GM19372 (cell line): ENCODE data around the gene ALDH1A2.
"Not testable (repeated sequence)": the region's sequence is repeated elsewhere in the genome, so short reads cannot be mapped to it uniquely, and the experiment has no call there.

Experiments used
- ATAC-seq: cut with Tn5 transposase; IDR thresholded peaks from one replicate; pipeline ENCODE4 v1.9.1; 2021; ENCODE audit warnings: mild to moderate bottlenecking, low read depth, moderate library complexity; ENCODE audit not compliant: unreplicated experiment

ALDH1A2 gene

GRCh38 chr15:58002338-58003126 lies 63.0 kb downstream of the ALDH1A2 start:
- no peak for ATAC-seq

DNA sequence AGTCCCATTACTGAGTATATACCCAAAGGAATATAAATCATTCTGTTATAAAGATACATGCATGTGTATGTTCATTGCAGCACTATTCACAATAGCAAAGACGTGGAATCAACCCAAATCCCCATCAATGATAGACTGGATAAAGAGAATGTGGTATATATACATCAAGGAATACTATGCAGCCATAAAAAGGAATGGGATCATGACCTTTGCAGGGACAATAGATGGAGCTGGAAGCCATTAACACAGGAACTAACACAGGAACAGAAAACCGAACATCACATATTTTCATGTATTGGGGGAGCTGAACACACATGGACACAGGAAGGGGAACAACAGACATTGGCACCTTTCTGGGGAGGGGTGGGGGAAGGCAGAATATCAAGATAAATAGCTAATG lies 65.8 kb downstream of the ALDH1A2 start:
- not testable (repeated sequence) for ATAC-seq

DNA sequence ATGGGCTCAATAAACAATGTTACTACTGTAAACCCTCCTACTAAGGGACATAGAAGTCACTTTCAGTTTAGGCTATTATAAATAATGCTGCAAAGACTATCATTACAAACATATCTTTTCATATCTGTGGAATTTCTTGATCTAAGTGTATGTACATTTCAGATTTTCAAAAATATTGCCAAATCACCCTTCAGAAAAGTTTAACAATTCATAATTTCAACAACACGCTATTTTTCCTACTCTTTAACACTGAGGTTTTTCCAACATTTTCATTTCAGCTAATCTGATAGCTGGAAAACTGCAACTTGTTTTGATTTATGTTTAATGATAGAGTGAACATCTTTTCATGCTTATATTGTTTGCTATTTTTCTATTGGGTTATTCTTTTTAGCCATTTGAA lies 69.0 kb downstream of the ALDH1A2 start:
- no peak for ATAC-seq

- no peak for ATAC-seq
These were observed 71.1 kb downstream of the ALDH1A2 start for GRCh38 chr15:57994221-57995049.

DNA sequence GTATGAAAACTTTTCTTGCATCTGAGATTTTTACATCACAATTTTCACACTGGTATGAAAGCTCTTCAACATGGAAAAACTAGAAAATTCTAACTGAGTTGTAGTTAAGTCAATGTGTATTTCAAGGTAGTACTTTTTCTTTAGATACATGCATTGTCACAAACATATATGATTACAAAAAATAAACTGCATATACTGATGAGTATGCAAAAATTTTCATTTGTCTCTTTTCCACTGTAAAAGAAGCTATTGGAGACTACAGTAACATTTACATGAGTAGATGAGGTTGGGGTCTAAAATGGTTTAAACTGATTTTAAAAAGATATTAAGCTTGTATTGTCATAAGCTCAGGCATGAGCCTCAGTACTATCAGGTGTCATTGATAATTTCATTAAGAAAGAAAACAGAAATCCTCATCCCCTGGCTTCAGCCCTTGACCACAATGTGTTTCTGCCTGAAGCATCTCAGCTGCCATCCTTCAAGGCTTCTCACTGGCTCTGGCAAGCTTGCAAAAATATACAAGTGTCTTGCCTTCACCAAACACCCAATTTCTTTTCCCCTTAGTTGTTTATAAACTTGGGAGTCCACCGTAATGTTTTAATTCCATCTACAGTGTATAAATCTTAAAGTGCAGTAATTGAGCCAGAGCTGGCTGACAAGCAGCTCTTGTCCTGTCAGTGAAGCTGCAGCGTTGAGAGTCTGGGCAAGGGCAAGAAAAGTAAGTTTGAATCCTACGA lies 71.9 kb downstream of the ALDH1A2 start:
- no peak for ATAC-seq

DNA sequence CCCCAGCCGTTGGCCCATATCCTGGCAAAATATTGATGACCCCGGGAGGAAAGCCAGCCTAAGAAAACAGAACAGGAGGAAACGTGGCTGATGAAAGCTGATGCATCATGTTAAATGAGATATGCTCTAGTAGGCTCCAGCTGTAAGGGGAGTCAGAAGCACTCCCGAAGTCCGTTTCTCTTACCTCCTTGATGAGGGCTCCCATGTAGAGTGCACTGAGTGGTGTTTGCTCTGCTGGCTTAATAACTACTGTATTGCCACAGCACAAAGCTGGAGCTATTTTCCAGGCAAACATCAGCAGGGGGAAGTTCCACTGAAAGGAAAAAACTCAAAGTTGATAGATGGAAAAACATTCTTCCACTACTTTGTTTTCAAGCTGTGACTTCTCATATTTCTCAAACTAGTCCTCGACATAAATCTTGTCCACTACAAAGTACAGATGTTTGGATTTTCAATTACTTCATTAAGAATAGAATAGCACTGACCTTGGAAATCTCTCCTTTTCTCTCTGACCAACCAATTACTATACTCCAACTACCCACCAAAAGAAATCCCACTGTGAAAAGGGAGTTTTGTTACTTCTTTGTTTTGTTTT lies 72.7 kb downstream of the ALDH1A2 start:
- ATAC-seq: no peak

GRCh38 chr15:57973534-57973933 lies 92.0 kb downstream of the ALDH1A2 start:
- no peak for ATAC-seq

DNA sequence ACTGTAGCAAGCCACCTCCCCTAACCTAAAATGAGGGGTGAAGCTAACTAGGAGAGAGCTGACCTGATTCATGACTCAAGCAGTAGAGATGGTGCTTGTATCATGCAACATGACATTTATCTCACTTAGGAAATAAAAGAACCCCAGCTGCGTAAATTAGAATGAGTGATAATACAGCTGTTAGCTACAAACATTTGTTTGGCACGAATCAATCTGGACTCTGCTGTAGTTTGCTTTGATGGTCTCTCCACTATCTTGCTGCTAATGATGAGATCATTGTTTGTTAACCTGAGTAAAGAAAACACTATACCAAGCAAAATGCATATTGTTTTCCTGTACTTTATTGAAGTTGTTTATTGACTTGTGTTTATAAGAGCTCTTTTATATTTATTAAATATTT lies 92.6 kb downstream of the ALDH1A2 start:
- ATAC-seq: no peak

DNA sequence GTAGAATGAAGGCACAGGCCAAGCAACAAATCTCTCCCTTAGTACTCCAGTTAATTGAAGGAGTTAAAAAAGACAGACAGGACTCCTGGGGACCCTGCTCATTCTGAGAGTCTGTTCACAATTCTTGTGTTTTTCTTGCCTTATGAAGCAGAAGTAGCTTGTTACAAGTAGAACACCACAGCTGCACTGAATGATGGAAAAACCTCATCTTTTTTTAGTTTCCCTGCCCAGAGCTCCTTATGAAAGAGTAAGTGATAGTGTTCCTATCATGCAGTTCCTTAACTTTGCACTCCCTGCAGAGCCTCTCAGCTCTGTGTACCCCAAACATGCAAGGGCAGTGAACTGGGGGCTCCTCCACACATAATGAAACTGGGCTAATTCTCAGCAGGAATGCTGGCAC lies 95.5 kb downstream of the ALDH1A2 start:
- ATAC-seq: no peak

GRCh38 chr15:57969355-57969754 lies 96.2 kb downstream of the ALDH1A2 start:
- no peak for ATAC-seq

DNA sequence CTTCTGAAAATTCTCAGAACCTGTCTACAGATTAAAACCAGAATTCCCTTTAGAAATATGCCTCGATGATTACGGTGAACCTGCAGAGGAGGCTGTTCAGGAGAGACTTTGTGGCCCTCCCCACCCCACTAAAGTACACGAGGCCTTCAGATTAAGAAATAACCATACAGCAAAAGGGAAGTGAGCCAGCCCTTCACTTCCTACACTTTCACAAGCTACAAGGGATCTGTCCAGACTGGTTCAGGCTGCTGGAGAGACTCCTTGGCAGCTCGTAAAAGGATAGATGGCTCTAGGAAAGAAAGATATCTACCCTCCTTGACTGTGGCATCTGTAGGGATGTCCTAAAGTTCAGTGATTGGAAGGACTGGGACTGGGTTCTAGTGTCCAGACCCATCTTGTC lies 102.6 kb downstream of the ALDH1A2 start:
- no peak for ATAC-seq

DNA sequence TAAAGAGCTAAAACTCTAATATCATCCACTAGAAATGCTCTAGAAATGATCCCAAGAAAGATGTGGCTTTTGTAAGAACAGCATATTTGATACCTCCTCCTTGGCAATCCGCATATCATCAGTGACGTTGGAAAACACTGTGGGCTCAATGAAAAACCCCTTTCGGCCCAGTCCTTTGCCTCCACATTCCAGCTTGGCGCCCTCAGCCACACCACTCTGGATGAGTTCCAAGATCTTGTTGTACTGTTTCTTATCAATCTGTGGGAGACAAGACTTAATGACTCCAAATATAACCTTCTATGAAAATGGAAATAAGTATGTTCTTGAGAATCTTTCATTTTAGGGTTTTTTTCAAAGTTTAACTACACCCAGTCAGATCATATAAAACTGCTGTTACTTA lies 103.6 kb downstream of the ALDH1A2 start:
- ATAC-seq: no peak

DNA sequence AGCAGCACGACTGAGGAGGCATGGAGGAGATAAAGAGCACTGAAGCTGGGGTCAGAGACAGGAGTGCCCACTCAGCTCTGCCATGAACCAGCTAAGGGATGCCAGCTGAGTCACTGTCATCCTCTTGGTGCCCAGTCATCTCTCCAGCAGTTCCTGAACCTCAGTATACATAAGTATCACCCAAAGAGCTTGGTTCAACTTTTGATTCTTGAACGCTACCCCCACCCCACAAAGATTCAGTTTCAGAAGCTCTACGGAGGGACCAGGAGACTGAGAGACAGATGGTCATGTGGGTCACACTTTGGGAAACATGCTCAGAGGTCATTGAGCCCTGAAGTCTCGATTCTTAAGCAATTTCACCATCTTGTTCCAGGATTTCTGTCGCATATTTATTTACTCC lies 108.4 kb downstream of the ALDH1A2 start:
- ATAC-seq: no peak

- ATAC-seq: no peak
These were observed 111.6 kb downstream of the ALDH1A2 start for GRCh38 chr15:57953874-57954273.

GRCh38 chr15:57951328-57951932 lies 114.1 kb downstream of the ALDH1A2 start:
- no peak for ATAC-seq

DNA sequence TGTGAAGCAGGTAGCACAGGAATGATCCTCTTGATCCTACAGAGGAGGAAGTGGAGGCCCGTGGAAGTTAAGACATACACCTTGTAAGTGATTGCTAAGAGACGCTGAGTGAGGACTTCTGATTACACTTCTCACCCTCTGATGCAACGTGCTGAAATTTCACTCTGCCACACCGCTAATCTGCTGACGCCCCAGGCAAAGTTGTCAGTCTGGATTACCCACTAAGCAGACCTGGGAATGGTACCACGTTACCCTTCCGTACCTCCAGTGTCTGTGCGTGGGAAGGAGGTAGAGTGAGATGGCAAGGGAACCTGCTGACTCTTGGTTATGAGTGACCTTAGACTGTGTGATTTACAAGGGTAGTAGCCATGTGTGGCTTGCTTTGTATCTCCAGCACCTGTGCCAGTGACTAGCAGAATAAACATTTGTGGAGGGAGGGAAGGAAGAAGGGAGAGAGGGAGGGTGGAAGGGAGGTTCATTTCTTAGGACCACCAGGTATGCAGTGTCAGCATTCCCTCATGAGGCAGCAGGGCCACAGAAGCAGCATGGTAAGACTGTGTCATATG lies 115.0 kb downstream of the ALDH1A2 start:
- no peak for ATAC-seq

DNA sequence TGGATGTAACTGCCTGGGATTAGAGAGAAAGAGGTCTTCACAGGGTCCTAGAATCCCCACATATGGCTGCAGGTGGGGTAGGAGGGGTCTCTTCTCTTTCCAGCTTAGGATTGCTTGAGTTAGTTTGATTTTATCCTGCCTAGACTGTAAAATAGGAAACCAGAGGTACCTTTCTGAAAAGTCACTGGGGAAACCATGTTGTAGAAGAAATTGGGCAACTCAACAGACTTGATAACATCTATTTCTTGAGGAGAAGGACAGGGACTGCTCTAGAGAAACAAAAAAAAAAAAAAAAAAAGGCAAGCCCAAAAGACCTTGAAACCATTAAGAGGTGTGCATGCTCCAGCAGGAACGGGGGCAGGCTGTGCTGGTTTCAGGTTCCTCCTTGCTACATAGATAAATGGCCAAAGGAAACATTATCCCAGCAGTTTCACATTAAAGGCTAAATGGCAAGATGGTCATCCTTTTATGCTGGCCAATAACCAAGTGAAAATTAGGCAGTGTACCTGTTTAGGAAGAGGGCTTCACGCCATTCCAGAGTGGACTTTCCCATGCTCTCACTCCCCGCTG lies 116.1 kb downstream of the ALDH1A2 start:
- no peak for ATAC-seq

- ATAC-seq: no peak
These were observed 116.9 kb downstream of the ALDH1A2 start for GRCh38 chr15:57948351-57949289.

- ATAC-seq: no peak
These were observed 117.7 kb downstream of the ALDH1A2 start for GRCh38 chr15:57947781-57948180.
